H9 (cell line): ENCODE results near the gene SARNP. TPM values are rescaled to one million over a fixed set of nuclear protein-coding genes. Genes with fewer than 3 reads are reported as not detected.

ENCODE experiments used
- DNase-seq: peaks from one replicate; pipeline ENCODE4 v3.0.0-alpha.2; 2017
- H2AFZ ChIP-seq: one replicate; pipeline ENCODE4 v1.6.1; 2013; ENCODE audit warnings: mild to moderate bottlenecking, low read length, control low read depth, moderate library complexity
- H2AK5ac ChIP-seq: 2 replicates; pipeline ENCODE4 v1.6.1; 2013; ENCODE audit warnings: low read length, control low read depth, mixed read lengths; ENCODE audit not compliant: insufficient read length
- H2BK120ac ChIP-seq: one replicate; pipeline ENCODE4 v1.6.1; 2013; ENCODE audit warnings: low read depth, mild to moderate bottlenecking, low read length, control low read depth, inconsistent platforms; ENCODE audit not compliant: poor library complexity, severe bottlenecking
- H2BK12ac ChIP-seq: 2 replicates; pipeline ENCODE4 v1.6.1; 2013; ENCODE audit warnings: low read length, control low read depth, mixed read lengths, low read depth; ENCODE audit not compliant: insufficient read length
- H2BK15ac ChIP-seq: 2 replicates; pipeline ENCODE4 v1.6.1; 2013; ENCODE audit warnings: low read depth, low read length, control low read depth
- H2BK20ac ChIP-seq: one replicate; pipeline ENCODE4 v1.6.1; 2013; ENCODE audit warnings: low read depth, mild to moderate bottlenecking, low read length, control low read depth, inconsistent platforms; ENCODE audit not compliant: poor library complexity, severe bottlenecking
- H2BK5ac ChIP-seq: 2 replicates; pipeline ENCODE4 v1.6.1; 2013; ENCODE audit warnings: low read length, control low read depth, mixed read lengths; ENCODE audit not compliant: insufficient read length
- H3K14ac ChIP-seq: 2 replicates; pipeline ENCODE4 v1.6.1; 2013; ENCODE audit warnings: low read length, control low read depth; ENCODE audit not compliant: insufficient read depth
- H3K18ac ChIP-seq: 2 replicates; pipeline ENCODE4 v1.6.1; 2013; ENCODE audit warnings: low read depth, mild to moderate bottlenecking, mixed read lengths, low read length, control low read depth; ENCODE audit not compliant: insufficient read length
- H3K23ac ChIP-seq: 2 replicates; pipeline ENCODE4 v1.6.1; 2013; ENCODE audit warnings: low read length, control low read depth, mixed read lengths, low read depth; ENCODE audit not compliant: insufficient read length
- H3K23me2 ChIP-seq: 2 replicates; pipeline ENCODE4 v1.6.1; 2013; ENCODE audit warnings: low read depth, mild to moderate bottlenecking, mixed read lengths, low read length, control low read depth; ENCODE audit not compliant: insufficient read length, poor library complexity, severe bottlenecking
- H3K27ac ChIP-seq: 2 replicates; pipeline ENCODE4 v1.5.1; 2013; ENCODE audit warnings: low read length, control low read depth, mixed read lengths, low read depth; ENCODE audit not compliant: insufficient read length
- H3K27me3 ChIP-seq: 2 replicates; pipeline ENCODE4 v1.6.1; 2013; ENCODE audit warnings: low read length, control low read depth, inconsistent platforms; ENCODE audit not compliant: insufficient read depth
- H3K4ac ChIP-seq: 2 replicates; pipeline ENCODE4 v1.6.1; 2013; ENCODE audit warnings: low read depth, mild to moderate bottlenecking, control low read depth, inconsistent platforms, low read length, moderate library complexity
- H3K4me1 ChIP-seq: 2 replicates; pipeline ENCODE4 v1.6.1; 2013; ENCODE audit warnings: low read length, control low read depth, inconsistent platforms; ENCODE audit not compliant: insufficient read depth
- H3K4me2 ChIP-seq: 2 replicates; pipeline ENCODE4 v1.6.1; 2013; ENCODE audit warnings: low read length, control low read depth, mixed read lengths; ENCODE audit not compliant: insufficient read length, insufficient read depth
- H3K56ac ChIP-seq: 2 replicates; pipeline ENCODE4 v1.6.1; 2013; ENCODE audit warnings: low read depth, mild to moderate bottlenecking, mixed read lengths, low read length, control low read depth; ENCODE audit not compliant: insufficient read length
- H3K79me1 ChIP-seq: 2 replicates; pipeline ENCODE4 v1.6.1; 2013; ENCODE audit warnings: low read depth, mild to moderate bottlenecking, moderate library complexity, low read length, control low read depth, inconsistent platforms; ENCODE audit not compliant: insufficient read depth, poor library complexity, severe bottlenecking
- H3K79me2 ChIP-seq: 2 replicates; pipeline ENCODE4 v1.6.1; 2013; ENCODE audit warnings: low read length, control low read depth, inconsistent platforms; ENCODE audit not compliant: insufficient read depth
- H3K9ac ChIP-seq: 2 replicates; pipeline ENCODE4 v1.6.1; 2013; ENCODE audit warnings: low read length, control low read depth, mixed read lengths; ENCODE audit not compliant: insufficient read length; ENCODE audit errors: extremely low read depth
- H3K9me3 ChIP-seq: one replicate; pipeline ENCODE4 v1.6.1; 2013; ENCODE audit warnings: low read depth, low read length, inconsistent platforms; ENCODE audit not compliant: control insufficient read depth
- H3T11ph ChIP-seq: one replicate; pipeline ENCODE4 v1.6.1; 2013; ENCODE audit warnings: mild to moderate bottlenecking, low read length, control low read depth, inconsistent platforms
- H4K20me1 ChIP-seq: one replicate; pipeline ENCODE4 v1.6.1; 2013; ENCODE audit not compliant: control insufficient read depth, insufficient read length, insufficient read depth
- H4K5ac ChIP-seq: 2 replicates; pipeline ENCODE4 v1.6.1; 2013; ENCODE audit warnings: low read depth, mild to moderate bottlenecking, mixed read lengths, low read length, control low read depth; ENCODE audit not compliant: insufficient read length
- H4K8ac ChIP-seq: replicated peaks from 2 replicates; pipeline ENCODE4 v1.6.1; 2013; ENCODE audit warnings: low read length, control low read depth, mixed read lengths, low read depth; ENCODE audit not compliant: insufficient read length
- H4K91ac ChIP-seq: 2 replicates; pipeline ENCODE4 v1.6.1; 2013; ENCODE audit warnings: low read depth, mild to moderate bottlenecking, moderate library complexity, mixed read lengths, low read length, control low read depth; ENCODE audit not compliant: insufficient read length
- H3K27ac Mint-ChIP-seq, 3 experiments: 2 replicates in 2 of 3; 3 replicates in 1 of 3; pipeline ENCODE4 v1.8.0; 2020 to 2021; ENCODE audit warnings: mixed read lengths in 3 of 3, mild to moderate bottlenecking in 1 of 3, moderate library complexity in 1 of 3
- H3K27me3 Mint-ChIP-seq: 2 replicates; pipeline ENCODE4 v1.8.0; 2021; ENCODE audit warnings: low read depth, mild to moderate bottlenecking, moderate library complexity, mixed read lengths
- H3K36me3 Mint-ChIP-seq, 3 experiments: 2 replicates in 2 of 3; 3 replicates in 1 of 3; pipeline ENCODE4 v1.8.0; 2020 to 2021; ENCODE audit warnings: low read depth in 3 of 3, mixed read lengths in 3 of 3; ENCODE audit not compliant: insufficient read depth in 1 of 3
- H3K4me1 Mint-ChIP-seq, 2 experiments: 2 replicates each; pipeline ENCODE4 v1.8.0; 2020; ENCODE audit warnings: mixed read lengths in 2 of 2
- H3K4me3 Mint-ChIP-seq, 2 experiments: 2 replicates in 1 of 2; 3 replicates in 1 of 2; pipeline ENCODE4 v1.8.0; 2020 to 2021; ENCODE audit warnings: mild to moderate bottlenecking in 2 of 2, mixed read lengths in 2 of 2, moderate library complexity in 1 of 2
- H3K9me3 Mint-ChIP-seq, 2 experiments: 2 replicates in 1 of 2; 3 replicates in 1 of 2; pipeline ENCODE4 v1.8.0; 2020; ENCODE audit warnings: mild to moderate bottlenecking in 2 of 2, mixed read lengths in 2 of 2, moderate library complexity in 1 of 2
- total RNA-seq: library from RNA; stranded (reverse); gene quantifications from 2 replicates; pipeline ENCODE4 v1.2.1, GENCODE V29; 2021
- TF ChIP-seq, protein P1 (sequence below): fragments of 200-600 bp; sonication (generic); conservative IDR thresholded peaks from 3 replicates; pipeline ENCODE4 v1.8.0; 2021; ENCODE audit warnings: antibody characterized with exemption, mild to moderate bottlenecking

SARNP gene
- total RNA-seq, 1 experiment from 2014 or later, result 127 TPM

DNA sequence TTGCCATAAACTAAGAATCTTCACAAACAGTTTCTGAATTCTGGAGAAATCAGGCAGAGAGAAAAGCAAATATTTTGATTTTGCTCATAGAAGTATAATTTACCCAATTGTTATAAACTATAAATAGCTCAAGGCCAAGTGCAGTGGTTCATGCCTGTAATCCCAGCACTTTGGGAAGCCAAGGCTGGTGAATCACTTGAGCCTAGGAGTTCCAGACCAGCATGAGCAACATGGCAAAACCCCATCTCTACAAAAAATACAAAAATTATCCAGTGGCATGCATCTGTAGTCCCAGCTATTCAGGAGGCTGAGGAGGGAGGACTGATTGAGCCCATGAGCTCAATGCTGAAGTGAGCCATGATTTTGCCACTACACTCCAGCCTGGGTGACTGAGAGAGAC, 44.8 kb upstream of the SARNP start:
- TF ChIP-seq, protein P1, sequence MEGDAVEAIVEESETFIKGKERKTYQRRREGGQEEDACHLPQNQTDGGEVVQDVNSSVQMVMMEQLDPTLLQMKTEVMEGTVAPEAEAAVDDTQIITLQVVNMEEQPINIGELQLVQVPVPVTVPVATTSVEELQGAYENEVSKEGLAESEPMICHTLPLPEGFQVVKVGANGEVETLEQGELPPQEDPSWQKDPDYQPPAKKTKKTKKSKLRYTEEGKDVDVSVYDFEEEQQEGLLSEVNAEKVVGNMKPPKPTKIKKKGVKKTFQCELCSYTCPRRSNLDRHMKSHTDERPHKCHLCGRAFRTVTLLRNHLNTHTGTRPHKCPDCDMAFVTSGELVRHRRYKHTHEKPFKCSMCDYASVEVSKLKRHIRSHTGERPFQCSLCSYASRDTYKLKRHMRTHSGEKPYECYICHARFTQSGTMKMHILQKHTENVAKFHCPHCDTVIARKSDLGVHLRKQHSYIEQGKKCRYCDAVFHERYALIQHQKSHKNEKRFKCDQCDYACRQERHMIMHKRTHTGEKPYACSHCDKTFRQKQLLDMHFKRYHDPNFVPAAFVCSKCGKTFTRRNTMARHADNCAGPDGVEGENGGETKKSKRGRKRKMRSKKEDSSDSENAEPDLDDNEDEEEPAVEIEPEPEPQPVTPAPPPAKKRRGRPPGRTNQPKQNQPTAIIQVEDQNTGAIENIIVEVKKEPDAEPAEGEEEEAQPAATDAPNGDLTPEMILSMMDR, result no peak
- Histone ChIP-seq H3K9me3 (no peaks in the 10 kb centered on the region), H4K20me1 (no peaks in the 10 kb centered on the region), H4K5ac (no peak overlapping the region), H3K14ac (no peak overlapping the region), H3K4ac (no peak overlapping the region), H2AFZ (no peak overlapping the region), H3K79me1 (no peaks in the 10 kb centered on the region), H3K27ac (no peak overlapping the region), H3K27me3 (no peaks in the 10 kb centered on the region), H3K23ac (no peak overlapping the region), H3K56ac (no peak overlapping the region), H2BK120ac (no peak overlapping the region), H3K23me2 (no peaks in the 10 kb centered on the region), H2BK5ac (no peak overlapping the region), H3T11ph (no peak overlapping the region), H3K4me2 (no peak overlapping the region), H3K79me2 (no peaks in the 10 kb centered on the region), H2BK12ac (no peak overlapping the region), H3K9ac (no peak overlapping the region), H3K4me1 (no peaks in the 10 kb centered on the region), H3K18ac (no peak overlapping the region), H4K8ac (no peak overlapping the region), H2BK20ac (no peak overlapping the region), H2BK15ac (no peak overlapping the region), H2AK5ac (no peak overlapping the region), H4K91ac (no peak overlapping the region)
- H3K36me3 Mint-ChIP-seq, result peaks cover 0 to 4% (median 0%) of the 10 kb centered on the region in 3 experiments; a peak in 1 of 7 replicates
- no peak overlapping the region for H3K27ac Mint-ChIP-seq
- H3K4me3 Mint-ChIP-seq, result no peak overlapping the region
- H3K4me1 Mint-ChIP-seq, result no peaks in the 10 kb centered on the region
- peaks cover 5% of the 10 kb centered on the region in 2 experiments for H3K9me3 Mint-ChIP-seq
- no peak for DNase-seq
- H3K27me3 Mint-ChIP-seq, result no peaks in the 10 kb centered on the region; the same call in 1 of the 2 replicates
